ENCODE measurements around the gene SUN1. TPM values are rescaled to one million over a fixed set of nuclear protein-coding genes. Genes with fewer than 3 reads are reported as not detected.
A peak's percentile ranks its signal among the peaks of the same experiment; 100 is the strongest.

The SUN1 gene
- total and polyA plus RNA-seq, 9 of the 15 experiments (the other 6 are each of a cell fraction or from before 2014, with no cell fraction given): 36.8 to 132 (median 62.3) TPM

DNA sequence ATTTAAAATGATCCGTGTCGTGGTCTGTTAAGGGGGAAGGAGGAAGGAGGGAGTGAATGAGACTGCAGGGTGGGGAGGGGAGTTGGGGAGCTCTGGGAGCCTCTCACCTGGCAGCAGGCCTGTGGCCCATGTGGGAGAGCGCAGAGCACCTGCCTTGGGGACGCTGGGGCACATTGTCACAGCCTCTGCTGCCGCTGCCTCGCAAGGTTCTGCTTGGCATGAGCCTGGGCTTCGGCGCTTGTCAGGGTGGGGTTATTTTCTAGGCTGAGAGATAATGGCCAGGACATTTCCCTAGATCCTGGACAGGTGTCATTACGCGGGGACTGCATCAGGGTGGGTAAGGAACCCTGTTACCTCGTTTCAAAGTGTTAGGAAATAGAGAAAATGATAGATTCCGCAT, 2.2 kb upstream of the SUN1 start:
- DNase-seq (ENCODE audit: extremely low read depth in 1 of 4, low spot score in 3 of 4) (no peak), FAIRE-seq (no peak), ATAC-seq (no peak)
- H2AFZ ChIP-seq (ENCODE audit: low read depth, low read length): no peak overlapping the region
- peaks cover 89% of the 10 kb centered on the region for H3K79me2 ChIP-seq (ENCODE audit: control insufficient read depth, insufficient read depth, low read length)
- 67% methylated on average over 12 of the region's 12 CpGs for WGBS (ENCODE audit: insufficient coverage, low coverage, missing lambda C conversion rate)
- H3K27me3 ChIP-seq (ENCODE audit: control insufficient read depth in 2 of 2, insufficient read depth in 2 of 2, low read length in 2 of 2): no peaks in the 10 kb centered on the region
- no peak overlapping the region for H3K4me3 ChIP-seq
- TF ChIP-seq ZNF707 (CRISPR knock-in tag; conservative IDR thresholded peaks at IDR 0.05) (no peak), ZNF212 (CRISPR knock-in tag; IDR thresholded peaks at IDR 0.05) (no peak), PRPF4 (IDR thresholded peaks at IDR 0.05; ENCODE audit: insufficient read depth, low read depth, low read length, poor library complexity, severe bottlenecking) (no peak), SMAD4 (CRISPR knock-in tag; conservative IDR thresholded peaks at IDR 0.05) (no peak)
- BruUV-seq (replicated peaks): no TSS peak
- peak overlapping the region in 1 of 2 experiments; percentile 73; a peak in 1 of 4 replicates for H3K9ac ChIP-seq (ENCODE audit: insufficient read depth in 1 of 2, low read depth in 2 of 2, low read length in 2 of 2)
- POLR2A ChIA-PET: no interaction called here
- no peak overlapping the region for H3K4me2 ChIP-seq (ENCODE audit: insufficient read depth, low read length)
- CTCF ChIA-PET (ENCODE audit: low intra/inter-chr PET ratio): no interaction called here
- H3K27ac ChIP-seq (ENCODE audit: extremely low read depth, low read depth, low read length): no peak overlapping the region
- peaks cover 28% of the 10 kb centered on the region; the same call in 1 of the 2 replicates for H4K20me1 ChIP-seq (replicated peaks; ENCODE audit: control insufficient read depth, insufficient read depth, low read length)
- in situ Hi-C loops (cut with MboI): no loop called here
- H3K4me1 ChIP-seq (replicated peaks in 1 of 2; ENCODE audit: control insufficient read depth in 2 of 2, insufficient read depth in 2 of 2, low read length in 2 of 2): peaks cover 18 to 33% of the 10 kb centered on the region in 2 experiments
- peaks cover 6% of the 10 kb centered on the region for H3K9me1 ChIP-seq (ENCODE audit: control insufficient read depth, insufficient read depth, low read length)
- intact Hi-C loops (cut with micrococcal nuclease): loop anchor here (5.0 kb wide), 1 partner anchor 42 kb away; no protein-coding TSS in a partner anchor
- peaks cover 27% of the 10 kb centered on the region; the same call in 2 of the 3 replicates for H3K36me3 ChIP-seq (ENCODE audit: control insufficient read depth, insufficient read depth, low read length)
- no peaks in the 10 kb centered on the region for H3K9me3 ChIP-seq (replicated peaks; ENCODE audit: control insufficient read depth, insufficient read depth, low read depth, low read length)

DNA sequence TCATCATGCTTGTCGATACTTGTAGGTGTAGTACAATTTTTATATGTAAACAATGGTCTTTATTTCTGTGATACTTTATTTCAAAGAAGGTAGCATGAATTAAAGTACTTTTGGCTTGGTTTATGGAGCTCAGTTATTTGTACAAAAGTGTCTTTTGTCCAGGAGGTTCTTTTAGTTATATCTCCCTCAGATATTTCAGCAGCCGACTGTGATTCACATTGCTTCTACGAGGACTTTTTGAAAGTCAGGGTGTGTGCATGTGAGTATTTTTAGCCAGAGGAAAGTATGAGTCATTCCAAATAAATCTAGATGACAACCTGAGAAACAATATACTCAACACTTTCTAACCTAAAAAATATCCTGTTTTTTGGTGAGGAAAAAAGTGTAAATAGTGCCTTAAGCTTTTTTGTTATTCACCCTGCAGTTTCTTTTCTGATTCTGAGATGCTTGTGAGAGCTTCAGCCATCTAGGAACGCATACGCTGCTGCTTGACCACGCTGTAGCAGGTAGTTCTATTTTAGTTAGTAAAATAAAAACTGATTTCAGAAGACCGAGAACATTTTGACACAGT, 595 bp upstream of the SUN1 start:
- FAIRE-seq: peak; percentile 84
- 21% methylated on average over 7 of the region's 7 CpGs for WGBS (ENCODE audit: insufficient coverage, low coverage, missing lambda C conversion rate)
- ChIA-PET CTCF (ENCODE audit: low intra/inter-chr PET ratio) (no interaction called here), POLR2A (interaction anchor here (0.7 to 1.4 kb wide), 3 partner anchors 9 to 147 kb away, joined by 4 read pairs; no protein-coding TSS in a partner anchor)
- H3K9ac ChIP-seq (ENCODE audit: insufficient read depth in 1 of 2, low read depth in 2 of 2, low read length in 2 of 2): 0 out of 4 replicates have a peak overlapping the region, but pooled peaks of 1 of the 2 experiments have one; percentile 37
- peaks cover 39% of the 10 kb centered on the region; the same call in 1 of the 2 replicates for H4K20me1 ChIP-seq (replicated peaks; ENCODE audit: control insufficient read depth, insufficient read depth, low read length)
- H3K79me2 ChIP-seq (ENCODE audit: control insufficient read depth, insufficient read depth, low read length): peaks cover 89% of the 10 kb centered on the region
- peak; percentile 53 to 73 (median 62) for DNase-seq (ENCODE audit: extremely low read depth in 1 of 4, low spot score in 3 of 4)
- peaks cover 18% of the 10 kb centered on the region for H3K9me1 ChIP-seq (ENCODE audit: control insufficient read depth, insufficient read depth, low read length)
- no peaks in the 10 kb centered on the region for H3K9me3 ChIP-seq (replicated peaks; ENCODE audit: control insufficient read depth, insufficient read depth, low read depth, low read length)
- peaks cover 28% of the 10 kb centered on the region; the same call in 2 of the 3 replicates for H3K36me3 ChIP-seq (ENCODE audit: control insufficient read depth, insufficient read depth, low read length)
- no TSS peak for BruUV-seq (replicated peaks)
- no peak overlapping the region for H3K4me3 ChIP-seq
- in situ Hi-C loops (cut with MboI): no loop called here
- no peaks in the 10 kb centered on the region for H3K27me3 ChIP-seq (ENCODE audit: control insufficient read depth in 2 of 2, insufficient read depth in 2 of 2, low read length in 2 of 2)
- H2AFZ ChIP-seq (ENCODE audit: low read depth, low read length): no peak overlapping the region
- peaks cover 22 to 38% of the 10 kb centered on the region in 2 experiments for H3K4me1 ChIP-seq (replicated peaks in 1 of 2; ENCODE audit: control insufficient read depth in 2 of 2, insufficient read depth in 2 of 2, low read length in 2 of 2)
- intact Hi-C loops (cut with micrococcal nuclease): loop anchor here (5.0 kb wide), 1 partner anchor 41 kb away; no protein-coding TSS in a partner anchor
- ATAC-seq: peak; percentile 78
- H3K27ac ChIP-seq (ENCODE audit: extremely low read depth, low read depth, low read length): peak overlapping the region; percentile 72; the same call in 2 of the 3 replicates
- H3K4me2 ChIP-seq (ENCODE audit: insufficient read depth, low read length): no peak overlapping the region; the same call in 1 of the 2 replicates
- TF ChIP-seq MBD2 (IDR thresholded peaks at IDR 0.05; ENCODE audit: borderline replicate concordance, low read depth) (peak; percentile 32; the same call in 1 of the 2 replicates), ZNF584 (CRISPR knock-in tag; IDR thresholded peaks at IDR 0.05; ENCODE audit: low read depth) (0 out of 2 replicates have a peak, but pooled peaks have one; percentile 46), ADNP (tag; IDR thresholded peaks at IDR 0.05) (peak; percentile 71; the same call in 1 of the 2 replicates), ZNF75A (CRISPR knock-in tag; IDR thresholded peaks at IDR 0.05) (no peak), SPI1 (IDR thresholded peaks at IDR 0.05; ENCODE audit: borderline replicate concordance, low read depth, low read length) (no peak), PHF8 (IDR thresholded peaks at IDR 0.05; ENCODE audit: borderline replicate concordance, low read length) (no peak), CBFB (CRISPR knock-in tag; IDR thresholded peaks at IDR 0.05) (no peak)
- TF ChIP-seq, protein P1, sequence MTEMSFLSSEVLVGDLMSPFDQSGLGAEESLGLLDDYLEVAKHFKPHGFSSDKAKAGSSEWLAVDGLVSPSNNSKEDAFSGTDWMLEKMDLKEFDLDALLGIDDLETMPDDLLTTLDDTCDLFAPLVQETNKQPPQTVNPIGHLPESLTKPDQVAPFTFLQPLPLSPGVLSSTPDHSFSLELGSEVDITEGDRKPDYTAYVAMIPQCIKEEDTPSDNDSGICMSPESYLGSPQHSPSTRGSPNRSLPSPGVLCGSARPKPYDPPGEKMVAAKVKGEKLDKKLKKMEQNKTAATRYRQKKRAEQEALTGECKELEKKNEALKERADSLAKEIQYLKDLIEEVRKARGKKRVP (CRISPR knock-in tag; IDR thresholded peaks at IDR 0.05): no peak
- TF ChIP-seq, protein P2, sequence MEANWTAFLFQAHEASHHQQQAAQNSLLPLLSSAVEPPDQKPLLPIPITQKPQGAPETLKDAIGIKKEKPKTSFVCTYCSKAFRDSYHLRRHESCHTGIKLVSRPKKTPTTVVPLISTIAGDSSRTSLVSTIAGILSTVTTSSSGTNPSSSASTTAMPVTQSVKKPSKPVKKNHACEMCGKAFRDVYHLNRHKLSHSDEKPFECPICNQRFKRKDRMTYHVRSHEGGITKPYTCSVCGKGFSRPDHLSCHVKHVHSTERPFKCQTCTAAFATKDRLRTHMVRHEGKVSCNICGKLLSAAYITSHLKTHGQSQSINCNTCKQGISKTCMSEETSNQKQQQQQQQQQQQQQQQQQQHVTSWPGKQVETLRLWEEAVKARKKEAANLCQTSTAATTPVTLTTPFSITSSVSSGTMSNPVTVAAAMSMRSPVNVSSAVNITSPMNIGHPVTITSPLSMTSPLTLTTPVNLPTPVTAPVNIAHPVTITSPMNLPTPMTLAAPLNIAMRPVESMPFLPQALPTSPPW (CRISPR knock-in tag; IDR thresholded peaks at IDR 0.05): peak; percentile 44; the same call in 1 of the 2 replicates
